ENCODE measurements around the gene RFT1.
"Not testable (repeated sequence)": the region's sequence is repeated elsewhere in the genome, so short reads cannot be mapped to it uniquely, and the experiment has no call there.

RFT1 gene

GRCh38 chr3:53072653-53073552 lies 57.3 kb downstream of the RFT1 start:
- peak; percentile 66 to 82 (median 76) for DNase-seq (ENCODE audit: low read depth in 4 of 4, low spot score in 1 of 4)

GRCh38 chr3:53071882-53072431 lies 58.3 kb downstream of the RFT1 start:
- DNase-seq (ENCODE audit: low read depth in 4 of 4, low spot score in 1 of 4): no peak

- DNase-seq (ENCODE audit: low read depth in 4 of 4, low spot score in 1 of 4): no peak
Measured at GRCh38 chr3:53069422-53070068, 60.7 kb downstream of the RFT1 start.

- no peak for DNase-seq (ENCODE audit: low read depth in 4 of 4, low spot score in 1 of 4)
Measured at GRCh38 chr3:53068176-53068575, 62.1 kb downstream of the RFT1 start.

- DNase-seq (ENCODE audit: low read depth in 4 of 4, low spot score in 1 of 4): no peak
Measured at GRCh38 chr3:53067567-53067966, 62.7 kb downstream of the RFT1 start.

- DNase-seq (ENCODE audit: low read depth in 4 of 4, low spot score in 1 of 4): no peak
Measured at GRCh38 chr3:53065841-53066480, 64.3 kb downstream of the RFT1 start.

GRCh38 chr3:53062905-53063304 lies 67.3 kb downstream of the RFT1 start:
- DNase-seq (ENCODE audit: low read depth in 4 of 4, low spot score in 1 of 4): no peak

- DNase-seq (ENCODE audit: low read depth in 4 of 4, low spot score in 1 of 4): no peak
Measured at GRCh38 chr3:53056442-53056841, 73.8 kb downstream of the RFT1 start.

GRCh38 chr3:53054233-53054632 lies 76.0 kb downstream of the RFT1 start:
- DNase-seq (ENCODE audit: low read depth in 4 of 4, low spot score in 1 of 4): not testable (repeated sequence)

GRCh38 chr3:53051929-53052328 lies 78.3 kb downstream of the RFT1 start:
- DNase-seq (ENCODE audit: low read depth in 4 of 4, low spot score in 1 of 4): no peak

- DNase-seq (ENCODE audit: low read depth in 4 of 4, low spot score in 1 of 4): no peak
Measured at GRCh38 chr3:53049987-53050386, 80.2 kb downstream of the RFT1 start.

- peak; percentile 20 to 30 (median 28) for DNase-seq (ENCODE audit: low read depth in 4 of 4, low spot score in 1 of 4)
Measured at GRCh38 chr3:53046171-53047170, 83.8 kb downstream of the RFT1 start.

GRCh38 chr3:53045518-53046170 lies 84.6 kb downstream of the RFT1 start, which contains the start of gene SFMBT1:
SFMBT1 (minus strand) TSS chr3:53046073; CDS start chr3:52969128, 76,945 bp downstream.
- DNase-seq (ENCODE audit: low read depth in 4 of 4, low spot score in 1 of 4): peak; percentile 45 to 69 (median 62)

- DNase-seq (ENCODE audit: low read depth in 4 of 4, low spot score in 1 of 4): peak; percentile 11 to 31 (median 22)
Measured at GRCh38 chr3:53044711-53045517, 85.3 kb downstream of the RFT1 start.

GRCh38 chr3:53044371-53044710 lies 85.9 kb downstream of the RFT1 start:
- no peak for DNase-seq (ENCODE audit: low read depth in 4 of 4, low spot score in 1 of 4)

- no peak for DNase-seq (ENCODE audit: low read depth in 4 of 4, low spot score in 1 of 4)
Measured at GRCh38 chr3:53043738-53044137, 86.5 kb downstream of the RFT1 start.

- no peak for DNase-seq (ENCODE audit: low read depth in 4 of 4, low spot score in 1 of 4)
Measured at GRCh38 chr3:53042651-53043050, 87.6 kb downstream of the RFT1 start.

- no peak for DNase-seq (ENCODE audit: low read depth in 4 of 4, low spot score in 1 of 4)
Measured at GRCh38 chr3:53040351-53040820, 89.8 kb downstream of the RFT1 start.

- no peak for DNase-seq (ENCODE audit: low read depth in 4 of 4, low spot score in 1 of 4)
Measured at GRCh38 chr3:53039376-53039752, 90.9 kb downstream of the RFT1 start.

Measured in stimulated activated CD4-positive, alpha-beta T cell treated with anti-CD3 and anti-CD28 coated beads, Interleukin-1b, Interleukin-23, amount 100 ng/mL, for 24 hours (primary cell).